H9 (cell line): Measurements from ENCODE around the gene CTIF. TPM values are rescaled to one million over a fixed set of nuclear protein-coding genes. Genes with fewer than 3 reads are reported as not detected.

Source experiments
- DNase-seq: peaks from one replicate; pipeline ENCODE4 v3.0.0-alpha.2; 2017
- H2AFZ ChIP-seq: one replicate; pipeline ENCODE4 v1.6.1; 2013; ENCODE audit warnings: mild to moderate bottlenecking, low read length, control low read depth, moderate library complexity
- H2AK5ac ChIP-seq: 2 replicates; pipeline ENCODE4 v1.6.1; 2013; ENCODE audit warnings: low read length, control low read depth, mixed read lengths; ENCODE audit not compliant: insufficient read length
- H2BK120ac ChIP-seq: one replicate; pipeline ENCODE4 v1.6.1; 2013; ENCODE audit warnings: low read depth, mild to moderate bottlenecking, low read length, control low read depth, inconsistent platforms; ENCODE audit not compliant: poor library complexity, severe bottlenecking
- H2BK12ac ChIP-seq: 2 replicates; pipeline ENCODE4 v1.6.1; 2013; ENCODE audit warnings: low read length, control low read depth, mixed read lengths, low read depth; ENCODE audit not compliant: insufficient read length
- H2BK15ac ChIP-seq: 2 replicates; pipeline ENCODE4 v1.6.1; 2013; ENCODE audit warnings: low read depth, low read length, control low read depth
- H2BK20ac ChIP-seq: one replicate; pipeline ENCODE4 v1.6.1; 2013; ENCODE audit warnings: low read depth, mild to moderate bottlenecking, low read length, control low read depth, inconsistent platforms; ENCODE audit not compliant: poor library complexity, severe bottlenecking
- H2BK5ac ChIP-seq: 2 replicates; pipeline ENCODE4 v1.6.1; 2013; ENCODE audit warnings: low read length, control low read depth, mixed read lengths; ENCODE audit not compliant: insufficient read length
- H3K14ac ChIP-seq: 2 replicates; pipeline ENCODE4 v1.6.1; 2013; ENCODE audit warnings: low read length, control low read depth; ENCODE audit not compliant: insufficient read depth
- H3K18ac ChIP-seq: 2 replicates; pipeline ENCODE4 v1.6.1; 2013; ENCODE audit warnings: low read depth, mild to moderate bottlenecking, mixed read lengths, low read length, control low read depth; ENCODE audit not compliant: insufficient read length
- H3K23ac ChIP-seq: 2 replicates; pipeline ENCODE4 v1.6.1; 2013; ENCODE audit warnings: low read length, control low read depth, mixed read lengths, low read depth; ENCODE audit not compliant: insufficient read length
- H3K23me2 ChIP-seq: 2 replicates; pipeline ENCODE4 v1.6.1; 2013; ENCODE audit warnings: low read depth, mild to moderate bottlenecking, mixed read lengths, low read length, control low read depth; ENCODE audit not compliant: insufficient read length, poor library complexity, severe bottlenecking
- H3K27ac ChIP-seq: 2 replicates; pipeline ENCODE4 v1.5.1; 2013; ENCODE audit warnings: low read length, control low read depth, mixed read lengths, low read depth; ENCODE audit not compliant: insufficient read length
- H3K27me3 ChIP-seq: 2 replicates; pipeline ENCODE4 v1.6.1; 2013; ENCODE audit warnings: low read length, control low read depth, inconsistent platforms; ENCODE audit not compliant: insufficient read depth
- H3K4ac ChIP-seq: 2 replicates; pipeline ENCODE4 v1.6.1; 2013; ENCODE audit warnings: low read depth, mild to moderate bottlenecking, control low read depth, inconsistent platforms, low read length, moderate library complexity
- H3K4me1 ChIP-seq: 2 replicates; pipeline ENCODE4 v1.6.1; 2013; ENCODE audit warnings: low read length, control low read depth, inconsistent platforms; ENCODE audit not compliant: insufficient read depth
- H3K4me2 ChIP-seq: 2 replicates; pipeline ENCODE4 v1.6.1; 2013; ENCODE audit warnings: low read length, control low read depth, mixed read lengths; ENCODE audit not compliant: insufficient read length, insufficient read depth
- H3K56ac ChIP-seq: 2 replicates; pipeline ENCODE4 v1.6.1; 2013; ENCODE audit warnings: low read depth, mild to moderate bottlenecking, mixed read lengths, low read length, control low read depth; ENCODE audit not compliant: insufficient read length
- H3K79me1 ChIP-seq: 2 replicates; pipeline ENCODE4 v1.6.1; 2013; ENCODE audit warnings: low read depth, mild to moderate bottlenecking, moderate library complexity, low read length, control low read depth, inconsistent platforms; ENCODE audit not compliant: insufficient read depth, poor library complexity, severe bottlenecking
- H3K79me2 ChIP-seq: 2 replicates; pipeline ENCODE4 v1.6.1; 2013; ENCODE audit warnings: low read length, control low read depth, inconsistent platforms; ENCODE audit not compliant: insufficient read depth
- H3K9ac ChIP-seq: 2 replicates; pipeline ENCODE4 v1.6.1; 2013; ENCODE audit warnings: low read length, control low read depth, mixed read lengths; ENCODE audit not compliant: insufficient read length; ENCODE audit errors: extremely low read depth
- H3K9me3 ChIP-seq: one replicate; pipeline ENCODE4 v1.6.1; 2013; ENCODE audit warnings: low read depth, low read length, inconsistent platforms; ENCODE audit not compliant: control insufficient read depth
- H3T11ph ChIP-seq: one replicate; pipeline ENCODE4 v1.6.1; 2013; ENCODE audit warnings: mild to moderate bottlenecking, low read length, control low read depth, inconsistent platforms
- H4K20me1 ChIP-seq: one replicate; pipeline ENCODE4 v1.6.1; 2013; ENCODE audit not compliant: control insufficient read depth, insufficient read length, insufficient read depth
- H4K5ac ChIP-seq: 2 replicates; pipeline ENCODE4 v1.6.1; 2013; ENCODE audit warnings: low read depth, mild to moderate bottlenecking, mixed read lengths, low read length, control low read depth; ENCODE audit not compliant: insufficient read length
- H4K8ac ChIP-seq: replicated peaks from 2 replicates; pipeline ENCODE4 v1.6.1; 2013; ENCODE audit warnings: low read length, control low read depth, mixed read lengths, low read depth; ENCODE audit not compliant: insufficient read length
- H4K91ac ChIP-seq: 2 replicates; pipeline ENCODE4 v1.6.1; 2013; ENCODE audit warnings: low read depth, mild to moderate bottlenecking, moderate library complexity, mixed read lengths, low read length, control low read depth; ENCODE audit not compliant: insufficient read length
- H3K27ac Mint-ChIP-seq, 3 experiments: 2 replicates in 2 of 3; 3 replicates in 1 of 3; pipeline ENCODE4 v1.8.0; 2020 to 2021; ENCODE audit warnings: mixed read lengths in 3 of 3, mild to moderate bottlenecking in 1 of 3, moderate library complexity in 1 of 3
- H3K27me3 Mint-ChIP-seq: 2 replicates; pipeline ENCODE4 v1.8.0; 2021; ENCODE audit warnings: low read depth, mild to moderate bottlenecking, moderate library complexity, mixed read lengths
- H3K36me3 Mint-ChIP-seq, 3 experiments: 2 replicates in 2 of 3; 3 replicates in 1 of 3; pipeline ENCODE4 v1.8.0; 2020 to 2021; ENCODE audit warnings: low read depth in 3 of 3, mixed read lengths in 3 of 3; ENCODE audit not compliant: insufficient read depth in 1 of 3
- H3K4me1 Mint-ChIP-seq, 2 experiments: 2 replicates each; pipeline ENCODE4 v1.8.0; 2020; ENCODE audit warnings: mixed read lengths in 2 of 2
- H3K4me3 Mint-ChIP-seq, 2 experiments: 2 replicates in 1 of 2; 3 replicates in 1 of 2; pipeline ENCODE4 v1.8.0; 2020 to 2021; ENCODE audit warnings: mild to moderate bottlenecking in 2 of 2, mixed read lengths in 2 of 2, moderate library complexity in 1 of 2
- H3K9me3 Mint-ChIP-seq, 2 experiments: 2 replicates in 1 of 2; 3 replicates in 1 of 2; pipeline ENCODE4 v1.8.0; 2020; ENCODE audit warnings: mild to moderate bottlenecking in 2 of 2, mixed read lengths in 2 of 2, moderate library complexity in 1 of 2
- CTCF ChIP-seq: fragments of 200-600 bp; sonication (generic); conservative IDR thresholded peaks from 3 replicates; pipeline ENCODE4 v1.8.0; 2021; ENCODE audit warnings: antibody characterized with exemption, mild to moderate bottlenecking
- WGBS: extraction: QIAGEN DNeasy Blood & Tissue Kit; methylation state at CpG from one replicate; pipeline ENCODE4 v1.1.7; 2013; ENCODE audit warnings: missing lambda C conversion rate, low lambda C conversion rate, mixed read lengths; ENCODE audit not compliant: insufficient read length; ENCODE audit errors: extremely low coverage; 5-methylcytosine and 5-hydroxymethylcytosine counted together
- total RNA-seq: library from RNA; stranded (reverse); gene quantifications from 2 replicates; pipeline ENCODE4 v1.2.1, GENCODE V29; 2021

CTIF gene
- total RNA-seq, 1 experiment from 2014 or later: 15.8 TPM

DNA sequence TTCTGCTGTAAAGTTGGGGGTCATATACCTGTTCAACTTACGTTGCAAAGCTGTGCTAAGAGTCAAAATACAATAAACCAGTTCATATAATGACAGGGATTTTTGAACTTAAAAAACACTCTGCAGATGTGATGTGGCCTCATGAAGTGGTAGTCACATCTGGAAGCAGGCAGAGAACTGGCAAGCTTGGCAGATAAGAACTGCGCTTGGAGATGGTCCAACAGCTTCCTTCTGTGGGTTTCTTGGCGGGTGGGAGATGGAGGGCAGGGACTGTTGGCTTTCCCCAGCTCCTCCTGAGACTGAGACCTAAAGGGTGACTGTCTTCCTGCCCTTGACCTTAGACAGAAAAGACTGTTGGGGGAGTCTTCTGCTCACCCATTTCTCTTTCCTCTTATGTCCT is 140.4 kb downstream of the CTIF start:
- WGBS: no CpG with 5 or more reads among the region's 3 CpGs
- H3K4me3 Mint-ChIP-seq: no peak overlapping the region
- H3K23ac ChIP-seq: no peak overlapping the region

More for the DNA sequence above, 140.4 kb downstream of the CTIF start:
- Histone ChIP-seq H2BK120ac (no peak overlapping the region), H2AK5ac (no peak overlapping the region), H3K14ac (no peak overlapping the region), H3K4me1 (no peaks in the 10 kb centered on the region), H3K23me2 (no peaks in the 10 kb centered on the region), H3K4ac (no peak overlapping the region), H3K79me2 (no peaks in the 10 kb centered on the region), H3K27ac (no peak overlapping the region), H3T11ph (no peak overlapping the region), H4K20me1 (no peaks in the 10 kb centered on the region), H3K4me2 (no peak overlapping the region), H2BK15ac (no peak overlapping the region), H4K5ac (no peak overlapping the region), H3K79me1 (no peaks in the 10 kb centered on the region), H4K8ac (no peak overlapping the region), H3K9ac (no peak overlapping the region), H4K91ac (no peak overlapping the region), H2AFZ (no peak overlapping the region), H2BK12ac (no peak overlapping the region), H3K56ac (no peak overlapping the region), H3K27me3 (no peaks in the 10 kb centered on the region), H3K9me3 (no peaks in the 10 kb centered on the region), H2BK5ac (no peak overlapping the region), H3K18ac (no peak overlapping the region), H2BK20ac (no peak overlapping the region)
- Mint-ChIP-seq H3K36me3 (no peaks in the 10 kb centered on the region), H3K4me1 (peaks cover 3 to 7% of the 10 kb centered on the region in 2 experiments; a peak in 1 of 4 replicates), H3K27ac (0 out of 7 replicates have a peak overlapping the region, but pooled peaks of 1 of the 3 experiments have one; percentile 30), H3K9me3 (no peaks in the 10 kb centered on the region), H3K27me3 (no peaks in the 10 kb centered on the region)
- TF ChIP-seq CTCF: no peak
- no peak for DNase-seq
